AG09309 (cell line): Measurements from ENCODE around the gene BAIAP2L1.

Experiments used
- DNase-seq: peaks from one replicate; pipeline ENCODE4 v3.0.0-alpha.2; 2010; ENCODE audit warnings: low read depth
- H3K4me3 ChIP-seq: 2 replicates; pipeline ENCODE4 v1.5.1; 2011; ENCODE audit warnings: mild to moderate bottlenecking, low read depth, low read length, moderate library complexity; ENCODE audit not compliant: control insufficient read depth
- TF ChIP-seq, protein P1 (sequence below): IDR thresholded peaks from 2 replicates; pipeline ENCODE4 v1.5.1; 2011; ENCODE audit warnings: mild to moderate bottlenecking, low read depth, low read length, inconsistent platforms; ENCODE audit not compliant: insufficient read depth, control insufficient read depth; ENCODE audit errors: missing control alignments

BAIAP2L1 gene

DNA sequence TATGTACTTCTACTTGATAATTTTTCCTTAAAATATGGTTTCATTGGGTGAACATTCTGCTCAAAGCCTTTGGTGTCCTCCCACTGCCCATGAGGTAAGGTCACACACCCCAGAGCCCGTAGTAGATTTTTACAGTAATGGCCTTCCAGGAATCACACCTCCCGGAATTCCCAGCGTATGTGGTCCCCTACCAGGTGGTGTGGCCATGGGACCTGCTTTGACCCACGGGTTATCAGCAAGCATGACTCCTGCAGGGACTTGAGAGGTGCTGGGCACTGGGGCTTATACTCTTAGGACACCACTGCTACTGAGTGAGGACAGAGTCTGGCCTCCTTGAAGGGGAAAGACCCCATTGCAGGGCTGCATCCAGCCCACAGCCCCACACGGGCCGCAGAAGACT, 42.2 kb downstream of the BAIAP2L1 start:
- TF ChIP-seq, protein P1, sequence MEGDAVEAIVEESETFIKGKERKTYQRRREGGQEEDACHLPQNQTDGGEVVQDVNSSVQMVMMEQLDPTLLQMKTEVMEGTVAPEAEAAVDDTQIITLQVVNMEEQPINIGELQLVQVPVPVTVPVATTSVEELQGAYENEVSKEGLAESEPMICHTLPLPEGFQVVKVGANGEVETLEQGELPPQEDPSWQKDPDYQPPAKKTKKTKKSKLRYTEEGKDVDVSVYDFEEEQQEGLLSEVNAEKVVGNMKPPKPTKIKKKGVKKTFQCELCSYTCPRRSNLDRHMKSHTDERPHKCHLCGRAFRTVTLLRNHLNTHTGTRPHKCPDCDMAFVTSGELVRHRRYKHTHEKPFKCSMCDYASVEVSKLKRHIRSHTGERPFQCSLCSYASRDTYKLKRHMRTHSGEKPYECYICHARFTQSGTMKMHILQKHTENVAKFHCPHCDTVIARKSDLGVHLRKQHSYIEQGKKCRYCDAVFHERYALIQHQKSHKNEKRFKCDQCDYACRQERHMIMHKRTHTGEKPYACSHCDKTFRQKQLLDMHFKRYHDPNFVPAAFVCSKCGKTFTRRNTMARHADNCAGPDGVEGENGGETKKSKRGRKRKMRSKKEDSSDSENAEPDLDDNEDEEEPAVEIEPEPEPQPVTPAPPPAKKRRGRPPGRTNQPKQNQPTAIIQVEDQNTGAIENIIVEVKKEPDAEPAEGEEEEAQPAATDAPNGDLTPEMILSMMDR, result no peak
- DNase-seq, result no peak
- H3K4me3 ChIP-seq, result no peak overlapping the region

DNA sequence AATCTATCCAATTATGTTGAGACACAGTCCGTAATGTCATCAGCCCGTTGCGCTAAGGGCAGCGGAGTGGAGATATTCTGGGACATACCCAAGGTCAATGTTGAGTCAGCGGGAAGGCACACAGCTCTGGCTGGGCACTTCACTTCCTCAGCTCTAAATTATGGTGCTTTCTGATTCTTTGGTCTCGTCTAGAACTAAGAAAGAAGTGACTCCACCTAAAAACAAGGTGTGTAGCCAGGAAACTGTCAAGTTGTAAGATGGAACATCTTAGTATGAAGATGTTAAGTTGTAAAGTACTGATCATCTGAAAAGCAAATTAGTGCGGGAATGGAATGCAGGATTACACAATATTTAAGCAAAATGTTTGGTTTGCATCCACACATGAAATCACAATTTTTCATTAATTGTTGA, 43.1 kb downstream of the BAIAP2L1 start:
- TF ChIP-seq, protein P1, result no peak
- no peak overlapping the region for H3K4me3 ChIP-seq
- no peak for DNase-seq

DNA sequence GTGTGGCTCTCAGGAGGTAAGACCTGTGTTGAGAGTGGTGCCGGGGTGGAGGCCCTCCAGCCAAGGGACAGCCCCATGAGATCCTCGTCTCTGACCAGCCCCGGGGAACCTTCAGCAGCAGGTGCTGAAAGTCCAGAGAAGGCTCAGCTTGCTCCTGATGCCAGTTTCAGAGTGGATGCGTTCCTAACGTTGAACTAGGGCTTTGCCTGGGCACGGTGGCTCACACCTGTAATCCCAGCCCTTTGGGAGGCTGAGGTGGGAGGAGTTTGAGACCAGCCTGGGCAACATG, 45.7 kb downstream of the BAIAP2L1 start:
- H3K4me3 ChIP-seq, result no peak overlapping the region

DNA sequence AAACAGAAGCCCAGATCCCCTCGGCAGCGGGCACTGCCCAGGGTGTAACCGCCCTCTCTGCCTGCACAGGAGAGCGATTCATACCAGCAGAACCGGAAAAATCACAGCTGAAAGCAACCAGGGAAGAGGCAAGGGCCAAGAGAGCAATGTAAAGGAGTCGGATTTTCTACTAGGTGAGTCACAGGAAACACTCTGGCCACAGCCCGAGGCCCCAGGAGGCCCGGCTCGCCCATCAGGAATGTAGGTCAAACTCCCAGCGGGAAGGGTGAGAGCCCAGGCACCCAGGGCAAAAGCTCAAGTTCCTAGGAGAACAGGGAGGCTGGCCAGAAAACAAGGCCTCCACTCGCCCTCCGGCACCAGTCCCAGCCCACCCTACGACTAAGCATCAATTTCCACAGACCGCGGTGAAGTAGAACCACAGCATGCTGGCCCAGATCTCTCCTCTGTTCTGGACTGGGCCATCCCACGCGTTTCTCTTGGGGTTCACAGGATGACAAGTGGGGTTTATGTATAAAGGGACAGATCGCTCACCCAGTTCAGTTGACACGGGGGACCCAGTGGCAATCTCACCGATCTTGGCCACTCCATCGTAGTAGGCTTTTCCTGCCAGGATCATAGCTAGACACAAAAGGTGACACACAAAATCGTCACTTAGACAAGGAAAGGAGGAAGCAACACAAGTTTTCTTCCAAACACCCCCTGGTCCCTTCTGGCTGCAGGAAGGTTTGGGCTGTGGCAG, 46.2 kb downstream of the BAIAP2L1 start:
- TF ChIP-seq, protein P1, result no peak
- H3K4me3 ChIP-seq, result peak overlapping the region; percentile 3; the same call in 1 of the 2 replicates
- no peak for DNase-seq

More for the DNA sequence above, 45.7 kb downstream of the BAIAP2L1 start:
- TF ChIP-seq, protein P1, result no peak
- DNase-seq, result no peak

DNA sequence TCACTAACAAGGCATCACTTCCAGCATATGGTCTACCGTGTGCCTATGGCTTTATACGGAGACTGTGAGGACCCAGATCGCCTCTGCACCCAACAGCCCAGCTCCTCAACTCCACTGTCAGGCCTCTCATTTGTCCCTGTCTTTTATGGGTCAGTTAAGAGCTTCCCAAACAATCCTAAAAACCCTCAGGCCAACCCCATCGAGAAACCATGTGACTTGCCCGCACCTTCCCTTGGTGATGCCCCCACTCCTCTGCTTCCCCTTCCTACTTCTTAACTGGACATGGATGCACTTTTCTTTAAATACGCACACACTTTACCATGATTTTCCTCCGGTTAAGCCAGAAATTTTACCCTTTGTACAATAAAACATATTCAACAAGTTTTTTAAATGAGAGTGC, 46.8 kb downstream of the BAIAP2L1 start:
- peak overlapping the region; percentile 3; the same call in 1 of the 2 replicates for H3K4me3 ChIP-seq
- TF ChIP-seq, protein P1, result no peak
- no peak for DNase-seq

DNA sequence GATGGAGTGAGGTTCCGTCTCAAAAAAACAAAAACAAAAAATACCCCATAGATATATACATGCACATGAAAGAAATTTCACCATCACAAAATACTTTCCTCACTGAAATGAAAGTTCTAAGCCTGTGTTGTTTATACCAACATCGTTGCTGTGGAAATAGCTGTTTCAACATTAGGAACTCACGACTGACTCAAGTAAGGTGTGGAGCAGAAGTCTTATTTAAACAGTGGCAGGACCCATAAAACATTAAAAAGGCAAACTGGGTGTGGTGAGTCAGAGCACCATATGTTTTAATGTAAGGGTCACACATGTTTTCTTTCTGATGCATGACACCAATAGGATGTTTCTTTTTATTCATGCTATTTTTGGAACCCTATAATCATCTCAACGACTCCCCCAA, 48.3 kb downstream of the BAIAP2L1 start:
- H3K4me3 ChIP-seq, result no peak overlapping the region
- peak; percentile 73 for DNase-seq
- TF ChIP-seq, protein P1, result no peak
